Stimulated activated CD4-positive, alpha-beta T cell treated with anti-CD3 and anti-CD28 coated beads, Interleukin-4, amount 100 ng/mL, for 4 hours (primary cell): ENCODE results near the gene PPP2R3B.
"Not testable (repeated sequence)": the region's sequence is repeated elsewhere in the genome, so short reads cannot be mapped to it uniquely, and the experiment has no call there.

Source experiments
- DNase-seq, 2 experiments: peaks; one replicate each; pipeline ENCODE4 v3.0.0-alpha.2; 2020

The PPP2R3B gene

DNA sequence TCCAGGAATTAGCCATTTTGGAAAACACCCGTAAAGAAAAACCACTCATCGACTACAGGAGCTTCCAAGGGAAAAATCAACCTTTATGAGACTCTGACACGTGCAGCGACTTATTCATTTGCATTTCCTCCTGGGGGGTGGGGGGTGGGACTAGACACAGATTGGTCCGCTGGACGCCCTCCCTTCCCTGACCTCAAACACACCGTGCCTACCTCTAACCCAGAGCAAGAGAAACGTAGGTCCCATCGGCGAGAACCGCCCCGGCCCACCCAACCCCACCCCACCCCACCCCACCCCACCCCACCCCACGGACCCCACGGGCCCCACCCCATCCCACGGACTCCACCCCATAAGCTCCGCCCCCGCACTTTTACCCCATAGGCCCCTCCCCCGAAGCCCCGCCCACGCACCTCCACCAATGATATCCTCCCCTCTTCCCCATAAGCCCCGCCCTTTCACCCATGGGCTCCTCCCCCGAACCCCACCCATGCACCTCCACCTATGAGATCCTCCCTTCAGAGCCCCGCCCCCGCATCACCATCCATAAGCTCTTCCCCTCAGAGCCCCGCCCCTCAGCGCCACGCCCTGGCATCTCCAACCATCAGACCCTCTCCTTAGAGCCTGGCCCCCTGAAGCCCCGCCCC lies 69.2 kb downstream of the PPP2R3B start:
- no peak for DNase-seq

- DNase-seq = no peak
These were observed 70.1 kb downstream of the PPP2R3B start for GRCh38 chrX:316351-317325.

GRCh38 chrX:314781-315595 lies 71.7 kb downstream of the PPP2R3B start:
- DNase-seq = no peak

GRCh38 chrX:314049-314448 lies 72.7 kb downstream of the PPP2R3B start:
- DNase-seq = no peak

GRCh38 chrX:313546-313945 lies 73.2 kb downstream of the PPP2R3B start:
- DNase-seq = no peak

GRCh38 chrX:312621-313331 lies 73.9 kb downstream of the PPP2R3B start:
- DNase-seq = no peak

- DNase-seq = no peak
These were observed 75.3 kb downstream of the PPP2R3B start for GRCh38 chrX:311156-312129.

DNA sequence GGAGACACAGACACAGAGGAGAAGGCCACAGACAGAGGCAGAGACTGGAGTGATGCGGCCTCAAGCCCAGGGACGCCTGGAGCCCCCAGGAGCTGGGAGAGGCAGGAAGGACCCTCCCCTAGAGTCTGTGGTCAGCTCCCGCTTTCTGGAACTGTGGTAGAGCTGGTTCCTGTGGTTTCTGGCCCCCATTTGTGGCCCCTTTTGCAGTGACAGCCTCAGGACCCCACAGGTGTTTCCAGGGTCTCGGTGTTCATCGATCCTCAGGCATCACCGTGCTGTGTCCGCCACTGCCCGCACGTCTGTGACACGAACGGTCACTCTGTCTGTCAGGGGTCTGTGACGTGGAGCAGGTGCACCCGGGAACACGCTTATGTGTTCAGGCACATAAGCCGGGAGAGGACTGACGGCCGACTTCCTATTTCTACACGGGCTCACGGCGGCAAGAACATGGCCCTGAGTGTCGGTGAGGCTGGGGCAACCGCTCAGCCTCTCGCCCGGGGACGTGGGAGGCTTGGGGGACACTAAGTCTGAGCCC lies 76.0 kb downstream of the PPP2R3B start:
- no peak for DNase-seq

DNA sequence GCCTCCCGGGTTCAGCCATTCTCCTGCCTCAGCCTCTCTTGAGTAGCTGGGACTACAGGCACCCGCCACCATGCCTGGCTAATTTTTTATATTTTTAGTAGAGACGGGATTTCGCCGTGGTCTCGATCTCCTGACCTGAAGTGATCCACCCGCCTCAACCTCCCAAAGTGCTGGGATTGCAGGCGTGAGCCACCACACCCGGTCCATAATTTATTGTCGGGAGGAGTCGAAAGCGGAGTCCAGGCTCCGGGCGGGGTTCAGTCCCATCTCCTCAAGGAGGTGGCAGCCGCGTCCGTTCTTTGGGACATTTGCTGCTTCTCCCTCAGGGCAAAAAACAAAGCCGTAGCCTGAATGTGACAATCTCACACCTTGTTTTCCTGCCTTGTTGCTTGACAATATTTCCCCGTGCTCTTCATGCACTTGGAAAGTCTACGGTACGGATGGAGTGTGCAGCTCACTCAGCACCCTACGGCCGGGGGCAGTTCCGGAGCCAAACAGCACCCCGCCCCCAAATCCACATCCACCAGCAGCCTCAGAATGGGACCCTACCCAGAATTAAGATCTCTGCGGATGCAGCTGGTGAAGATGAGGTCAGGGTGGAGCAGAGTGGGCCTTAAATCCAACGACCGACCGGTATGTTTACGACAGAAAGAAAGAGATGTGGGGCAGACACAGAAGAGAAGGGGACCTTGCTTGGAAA lies 77.7 kb downstream of the PPP2R3B start:
- no peak for DNase-seq

DNA sequence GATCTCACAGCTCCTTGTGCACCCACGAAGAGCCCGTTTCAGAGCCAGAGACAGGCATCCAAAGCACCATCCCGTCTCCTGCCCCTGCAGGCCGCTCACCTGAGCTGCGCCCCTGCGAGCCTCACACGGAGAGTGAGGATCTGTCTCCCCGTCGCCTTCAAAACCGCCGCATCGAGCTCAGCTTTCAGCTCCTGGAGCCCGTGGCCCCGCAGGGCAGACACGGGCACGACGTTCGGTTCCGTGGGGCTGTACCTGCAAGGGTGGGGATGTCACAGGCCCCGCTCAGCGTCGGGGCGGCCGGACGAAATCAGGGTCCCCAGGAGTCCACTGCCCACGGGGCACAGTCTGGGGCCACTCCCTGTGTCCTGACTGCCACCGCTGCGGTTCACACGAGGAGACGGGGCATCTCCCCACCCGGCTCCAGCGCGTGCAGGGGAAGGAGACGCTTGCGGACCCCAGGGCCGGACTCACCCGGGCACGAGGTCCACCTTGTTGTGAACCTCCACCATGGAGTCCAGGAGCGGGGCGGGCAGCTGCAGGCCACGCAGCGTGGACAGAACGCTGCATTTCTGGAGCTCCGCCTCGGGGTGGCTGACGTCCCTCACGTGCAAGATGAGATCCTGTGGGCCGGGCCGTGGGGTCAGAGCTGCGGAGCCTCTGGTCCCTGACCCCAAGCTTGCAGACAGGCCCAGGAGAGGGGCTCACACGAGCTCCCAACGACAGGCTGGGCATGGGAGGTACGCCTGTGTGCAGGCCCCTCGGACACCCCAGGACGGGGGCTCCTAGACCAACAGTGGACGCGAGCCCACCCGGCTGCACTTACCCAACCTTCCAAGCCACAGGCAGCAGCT lies 79.2 kb downstream of the PPP2R3B start:
- no peak for DNase-seq

GRCh38 chrX:306614-307251 lies 80.0 kb downstream of the PPP2R3B start:
- DNase-seq = not testable (repeated sequence)

- not testable (repeated sequence) for DNase-seq
These were observed 80.7 kb downstream of the PPP2R3B start for GRCh38 chrX:305781-306613.

DNA sequence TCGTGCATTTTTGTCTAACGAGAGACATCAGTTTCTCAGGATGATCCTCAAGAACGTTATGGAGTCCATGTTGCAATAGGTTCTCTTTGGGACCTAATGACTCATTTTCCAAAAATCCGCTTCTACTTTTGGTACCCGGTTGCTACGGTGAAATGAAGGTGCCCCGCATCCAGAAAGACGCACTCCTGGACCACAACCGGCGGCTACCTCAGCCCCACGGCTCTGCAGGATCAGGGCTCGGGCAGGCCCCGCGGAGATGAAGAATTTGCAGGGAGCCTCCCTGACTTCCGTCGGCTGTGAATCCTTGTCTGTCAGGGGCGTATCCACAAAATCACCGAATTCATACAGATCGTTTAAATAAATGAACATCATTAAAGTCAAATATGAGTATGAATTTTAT lies 83.7 kb downstream of the PPP2R3B start:
- DNase-seq = no peak

- no peak for DNase-seq
These were observed 86.4 kb downstream of the PPP2R3B start for GRCh38 chrX:300334-300733.

DNA sequence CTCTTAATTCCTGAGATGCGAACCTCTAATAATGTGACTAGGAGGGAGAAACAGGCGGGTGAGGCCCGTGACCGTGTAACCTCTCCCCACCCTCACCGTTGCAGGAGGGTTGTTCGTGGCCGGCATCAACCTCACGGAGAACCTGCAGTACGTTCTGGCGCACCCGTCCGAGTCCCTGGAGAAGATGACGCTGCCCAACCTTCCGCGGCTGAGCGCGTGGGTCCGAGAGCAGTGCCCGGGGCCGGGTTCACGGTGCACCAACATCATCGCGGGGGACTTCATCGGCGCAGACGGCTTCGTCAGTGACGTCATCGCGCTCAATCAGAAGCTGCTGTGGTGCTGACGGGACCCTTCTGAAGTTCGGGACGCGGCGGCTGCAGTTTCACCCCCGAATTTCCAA lies 87.7 kb downstream of the PPP2R3B start:
- no peak for DNase-seq

DNA sequence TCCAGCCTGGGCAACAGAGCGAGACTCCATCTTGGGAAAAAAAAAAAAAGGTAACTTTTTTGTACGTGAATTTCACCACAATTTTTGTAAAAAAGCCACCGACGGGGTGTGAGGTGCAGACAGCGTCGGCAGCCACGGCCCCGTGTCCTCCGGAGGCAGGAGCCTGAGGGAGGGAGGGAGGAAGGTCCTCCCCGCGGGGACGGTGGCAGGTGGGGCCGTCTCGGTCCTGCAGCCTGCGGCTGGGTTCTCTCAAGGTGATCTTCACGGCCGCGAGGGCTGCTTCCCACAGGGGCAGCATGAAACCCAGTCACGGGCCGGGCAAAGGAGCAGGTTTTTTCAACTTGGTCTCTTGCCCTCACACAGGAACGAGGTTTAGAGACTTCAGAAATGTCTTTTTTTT lies 91.6 kb downstream of the PPP2R3B start:
- DNase-seq = no peak

DNA sequence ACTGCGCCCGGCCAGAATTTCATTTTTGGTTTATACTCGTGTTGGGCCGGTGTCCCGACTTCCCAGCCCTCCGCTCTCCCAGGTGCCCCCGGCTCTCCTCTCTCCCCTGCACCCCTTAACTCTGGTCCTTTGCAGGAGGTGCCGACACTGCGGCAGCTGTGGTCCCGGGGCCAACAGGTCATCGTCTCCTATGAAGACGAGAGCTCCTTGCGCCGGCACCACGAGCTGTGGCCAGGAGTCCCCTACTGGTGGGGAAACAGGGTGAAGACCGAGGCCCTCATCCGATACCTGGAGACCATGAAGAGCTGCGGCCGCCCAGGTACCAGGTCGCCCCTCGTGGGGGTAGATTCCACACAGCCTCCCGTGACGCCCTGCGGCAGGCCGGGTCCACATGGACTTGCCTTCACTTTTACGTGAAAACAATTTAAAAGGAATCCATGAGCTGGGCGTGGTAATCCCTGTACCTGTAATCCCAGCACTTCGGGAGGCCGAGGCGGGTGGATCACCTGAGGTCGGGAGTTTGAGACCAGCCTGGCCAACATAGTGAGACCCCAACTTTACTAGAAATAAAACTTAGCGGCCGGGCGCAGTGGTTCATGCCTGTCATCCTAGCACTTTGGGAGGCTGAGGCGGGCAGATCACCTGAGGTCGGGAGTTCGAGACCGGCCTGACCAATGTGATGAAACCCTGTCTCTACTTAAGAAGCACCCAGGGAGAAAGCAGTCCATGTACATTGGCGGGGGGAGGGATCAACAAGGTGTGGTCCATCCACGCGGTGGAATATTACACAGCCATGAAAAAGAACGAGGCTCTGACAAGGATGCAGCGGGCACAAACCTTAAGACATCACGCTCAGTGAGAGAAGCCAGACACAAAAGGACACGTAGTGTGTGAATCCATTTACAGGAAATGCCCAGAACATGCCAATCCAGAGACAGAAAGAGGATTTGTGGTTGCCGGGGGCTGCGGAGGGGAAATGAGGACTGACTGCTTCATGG lies 93.5 kb downstream of the PPP2R3B start:
- no peak for DNase-seq
